KMS-11 (cell line): ENCODE measurements around the gene NCK2.
"Not testable (repeated sequence)": the region's sequence is repeated elsewhere in the genome, so short reads cannot be mapped to it uniquely, and the experiment has no call there.

Source experiments
- H2AFZ ChIP-seq: fragments of 200-600 bp; sonication (generic); 2 replicates; pipeline ENCODE4 v1.6.1; 2016; ENCODE audit warnings: antibody characterized with exemption, mixed run types, low read depth
- H3K27ac ChIP-seq: fragments of 200-600 bp; sonication (generic); 2 replicates; pipeline ENCODE4 v1.6.1; 2016; ENCODE audit warnings: mild to moderate bottlenecking, mixed run types
- H3K27me3 ChIP-seq: fragments of 200-600 bp; sonication (generic); 2 replicates; pipeline ENCODE4 v1.6.1; 2017; ENCODE audit warnings: mild to moderate bottlenecking, low read depth, mixed run types, moderate library complexity; ENCODE audit not compliant: insufficient read depth
- H3K36me3 ChIP-seq: fragments of 200-600 bp; sonication (generic); 2 replicates; pipeline ENCODE4 v1.6.1; 2017; ENCODE audit warnings: mild to moderate bottlenecking, mixed run types; ENCODE audit not compliant: insufficient read depth
- H3K4me1 ChIP-seq: fragments of 200-600 bp; sonication (generic); 2 replicates; pipeline ENCODE4 v1.6.1; 2016; ENCODE audit warnings: mild to moderate bottlenecking, low read depth, mixed run types; ENCODE audit not compliant: poor library complexity, severe bottlenecking
- H3K4me2 ChIP-seq: fragments of 200-600 bp; sonication (generic); 2 replicates; pipeline ENCODE4 v1.7.0; 2016; ENCODE audit warnings: mild to moderate bottlenecking, mixed run types
- H3K4me3 ChIP-seq: fragments of 200-600 bp; sonication (generic); IDR thresholded peaks from 2 replicates; pipeline ENCODE4 v1.6.1; 2017; ENCODE audit warnings: low read depth, low read length, mixed read lengths; ENCODE audit not compliant: insufficient read depth
- H3K79me2 ChIP-seq: fragments of 200-600 bp; sonication (generic); 2 replicates; pipeline ENCODE4 v1.6.1; 2016; ENCODE audit warnings: low read depth, mixed run types; ENCODE audit not compliant: insufficient read depth
- H3K9ac ChIP-seq: fragments of 200-600 bp; sonication (generic); 2 replicates; pipeline ENCODE4 v1.6.1; 2016; ENCODE audit warnings: mild to moderate bottlenecking, mixed run types
- H4K20me1 ChIP-seq: fragments of 200-600 bp; sonication (generic); 2 replicates; pipeline ENCODE4 v1.6.1; 2016; ENCODE audit warnings: mild to moderate bottlenecking, mixed run types; ENCODE audit not compliant: insufficient read depth
- TF ChIP-seq, protein P1 (sequence below): fragments of 200-600 bp; sonication (generic); conservative IDR thresholded peaks from 2 replicates; pipeline ENCODE4 v1.6.1; 2017; ENCODE audit warnings: low read depth, mild to moderate bottlenecking, antibody characterized with exemption, low read length, moderate library complexity, mixed read lengths

NCK2 gene

DNA sequence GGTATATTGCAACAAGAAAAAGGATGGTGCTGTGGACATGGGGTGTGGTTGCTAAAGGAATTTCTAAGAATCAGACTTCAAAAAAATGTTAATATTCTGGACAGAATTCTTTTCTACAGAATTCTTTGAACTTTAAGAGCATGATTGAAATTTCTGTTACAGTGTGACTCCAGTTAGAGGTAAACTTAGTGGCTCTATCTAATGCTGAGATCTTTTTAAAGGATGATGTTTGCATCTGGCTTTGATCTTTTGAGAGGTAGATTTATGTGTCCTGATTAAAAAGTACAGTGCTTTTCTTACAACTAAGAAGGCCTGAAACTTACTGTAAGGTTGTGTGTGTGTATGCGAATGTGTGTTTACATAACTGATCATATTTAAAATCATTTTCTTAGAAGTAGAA is 25.4 kb downstream of the NCK2 start:
- TF ChIP-seq, protein P1, sequence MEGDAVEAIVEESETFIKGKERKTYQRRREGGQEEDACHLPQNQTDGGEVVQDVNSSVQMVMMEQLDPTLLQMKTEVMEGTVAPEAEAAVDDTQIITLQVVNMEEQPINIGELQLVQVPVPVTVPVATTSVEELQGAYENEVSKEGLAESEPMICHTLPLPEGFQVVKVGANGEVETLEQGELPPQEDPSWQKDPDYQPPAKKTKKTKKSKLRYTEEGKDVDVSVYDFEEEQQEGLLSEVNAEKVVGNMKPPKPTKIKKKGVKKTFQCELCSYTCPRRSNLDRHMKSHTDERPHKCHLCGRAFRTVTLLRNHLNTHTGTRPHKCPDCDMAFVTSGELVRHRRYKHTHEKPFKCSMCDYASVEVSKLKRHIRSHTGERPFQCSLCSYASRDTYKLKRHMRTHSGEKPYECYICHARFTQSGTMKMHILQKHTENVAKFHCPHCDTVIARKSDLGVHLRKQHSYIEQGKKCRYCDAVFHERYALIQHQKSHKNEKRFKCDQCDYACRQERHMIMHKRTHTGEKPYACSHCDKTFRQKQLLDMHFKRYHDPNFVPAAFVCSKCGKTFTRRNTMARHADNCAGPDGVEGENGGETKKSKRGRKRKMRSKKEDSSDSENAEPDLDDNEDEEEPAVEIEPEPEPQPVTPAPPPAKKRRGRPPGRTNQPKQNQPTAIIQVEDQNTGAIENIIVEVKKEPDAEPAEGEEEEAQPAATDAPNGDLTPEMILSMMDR: no peak
- Histone ChIP-seq H3K27me3 (no peaks in the 10 kb centered on the region), H3K4me1 (peaks cover 15% of the 10 kb centered on the region), H3K27ac (no peak overlapping the region), H3K36me3 (no peaks in the 10 kb centered on the region), H2AFZ (no peak overlapping the region), H3K4me2 (no peak overlapping the region), H4K20me1 (no peaks in the 10 kb centered on the region), H3K9ac (no peak overlapping the region), H3K4me3 (no peak overlapping the region), H3K79me2 (peaks cover 53% of the 10 kb centered on the region)

DNA sequence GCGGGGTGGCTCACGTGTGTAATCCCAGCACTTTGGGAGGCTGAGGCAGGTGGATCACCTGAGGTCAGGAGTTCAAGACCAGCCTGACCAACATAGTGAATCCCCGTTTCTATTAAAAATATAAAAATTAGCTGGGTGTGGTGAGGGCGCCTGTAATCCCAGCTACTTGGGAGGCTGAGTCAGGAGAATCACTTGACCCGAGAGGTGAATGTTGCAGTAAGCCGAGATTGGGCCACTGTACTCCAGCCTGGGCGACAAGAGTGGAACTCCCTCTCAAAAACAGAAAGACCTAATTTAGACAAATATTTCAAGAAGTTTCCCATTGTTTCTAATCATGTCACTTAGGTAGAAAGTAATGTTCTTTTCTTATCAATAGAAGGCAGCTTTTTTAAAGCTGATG is 26.6 kb downstream of the NCK2 start:
- H3K4me2 ChIP-seq, H3K27me3 ChIP-seq, H3K27ac ChIP-seq, H4K20me1 ChIP-seq, H3K36me3 ChIP-seq, H2AFZ ChIP-seq, H3K4me3 ChIP-seq, H3K9ac ChIP-seq: not testable (repeated sequence)
- Histone ChIP-seq H3K79me2 (peaks cover 54% of the 10 kb centered on the region), H3K4me1 (peaks cover 26% of the 10 kb centered on the region)

DNA sequence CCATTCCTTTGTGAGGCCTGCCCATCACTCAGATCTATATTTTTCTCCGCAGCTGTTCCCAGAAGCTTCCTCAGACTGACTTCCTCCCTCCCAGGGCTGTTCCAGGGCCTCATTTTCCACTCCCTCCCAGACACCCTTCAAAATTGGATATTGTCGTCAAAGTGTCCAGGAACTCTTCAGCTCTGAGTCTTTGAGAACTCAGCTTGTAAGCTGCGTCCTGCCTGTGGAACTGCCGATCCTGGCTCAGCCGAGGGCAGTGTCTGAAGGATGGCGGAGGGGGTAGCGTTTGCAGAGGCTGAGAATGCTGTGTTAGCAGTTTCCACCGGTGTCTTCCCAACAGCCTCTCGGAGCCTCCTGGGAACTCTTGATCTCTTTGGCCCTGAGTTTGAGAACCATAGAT is 27.1 kb downstream of the NCK2 start:
- Histone ChIP-seq H4K20me1 (no peaks in the 10 kb centered on the region), H3K9ac (no peak overlapping the region), H3K36me3 (no peaks in the 10 kb centered on the region), H3K4me3 (no peak overlapping the region), H3K4me1 (peaks cover 31% of the 10 kb centered on the region), H2AFZ (no peak overlapping the region), H3K79me2 (peaks cover 54% of the 10 kb centered on the region), H3K27me3 (no peaks in the 10 kb centered on the region), H3K27ac (no peak overlapping the region), H3K4me2 (no peak overlapping the region)
- TF ChIP-seq, protein P1: no peak

DNA sequence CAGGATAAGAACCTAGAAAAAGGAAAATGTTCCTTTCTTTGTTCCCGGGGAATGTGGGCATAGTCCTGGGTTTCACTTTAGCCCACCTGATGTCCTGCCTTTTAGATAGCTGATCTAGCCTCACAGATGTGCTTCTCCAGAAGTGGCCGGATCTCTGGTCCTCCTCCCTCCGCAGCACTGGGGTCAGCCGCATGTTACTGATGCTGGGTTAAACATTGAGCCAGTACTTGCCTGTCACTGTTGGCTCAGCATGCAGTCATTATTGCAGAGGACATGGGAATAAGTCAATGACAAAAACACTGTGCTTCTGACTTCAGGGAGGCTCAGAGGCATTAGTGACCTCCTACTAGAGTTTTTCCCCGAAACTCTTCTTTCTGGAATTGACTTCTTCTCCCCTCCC is 27.6 kb downstream of the NCK2 start:
- TF ChIP-seq, protein P1: no peak
- Histone ChIP-seq H3K79me2 (peaks cover 54% of the 10 kb centered on the region), H3K4me3 (no peak overlapping the region), H3K4me1 (peaks cover 37% of the 10 kb centered on the region), H3K36me3 (no peaks in the 10 kb centered on the region), H3K4me2 (no peak overlapping the region), H3K27me3 (no peaks in the 10 kb centered on the region), H2AFZ (no peak overlapping the region), H3K9ac (no peak overlapping the region), H3K27ac (no peak overlapping the region), H4K20me1 (no peaks in the 10 kb centered on the region)

DNA sequence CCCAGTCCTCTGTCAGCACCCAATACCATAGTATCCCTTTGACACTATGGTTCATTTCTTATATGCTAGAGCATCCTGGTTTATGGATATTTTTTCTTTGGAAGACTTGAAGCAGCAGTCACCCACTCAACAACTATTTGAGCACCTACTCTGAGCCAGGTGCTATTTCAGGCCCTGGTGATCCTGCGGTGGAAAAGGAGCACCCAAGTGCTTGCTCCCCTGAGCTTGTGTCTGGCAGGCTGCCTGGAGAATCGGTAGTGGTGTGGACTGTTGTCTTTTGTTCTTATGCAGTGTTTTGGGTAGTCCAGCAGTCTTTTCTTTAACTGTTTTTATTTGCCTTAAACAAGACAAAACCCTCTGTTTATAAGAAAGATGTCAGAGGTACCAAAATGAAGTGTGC is 28.9 kb downstream of the NCK2 start:
- H2AFZ ChIP-seq: no peak overlapping the region
- H4K20me1 ChIP-seq: no peaks in the 10 kb centered on the region
- peaks cover 64% of the 10 kb centered on the region for H3K79me2 ChIP-seq
- no peak overlapping the region for H3K27ac ChIP-seq
- H3K36me3 ChIP-seq: no peaks in the 10 kb centered on the region
- no peak overlapping the region for H3K4me2 ChIP-seq
- TF ChIP-seq, protein P1: no peak
- no peaks in the 10 kb centered on the region for H3K27me3 ChIP-seq
- no peak overlapping the region for H3K4me3 ChIP-seq
- H3K4me1 ChIP-seq: peaks cover 49% of the 10 kb centered on the region
- H3K9ac ChIP-seq: no peak overlapping the region
